A673 (cell line): ENCODE results near the gene SORL1.

Source experiments
- CTCF ChIP-seq: fragments of 300-800, 200-600 bp; sonication (generic); conservative IDR thresholded peaks from 2 replicates; pipeline ENCODE4 v1.5.1; 2017; ENCODE audit warnings: low read depth, mild to moderate bottlenecking, antibody characterized with exemption, low read length, moderate library complexity, mixed read lengths
- EZH2 ChIP-seq: fragments of 200-600 bp; sonication (generic); IDR thresholded peaks from 2 replicates; pipeline ENCODE4 v1.6.1; 2017; ENCODE audit warnings: borderline replicate concordance, low read depth, mild to moderate bottlenecking, mixed read lengths, antibody characterized with exemption, low read length; ENCODE audit not compliant: poor library complexity, severe bottlenecking

- no peak for TF ChIP-seq CTCF
- TF ChIP-seq EZH2 = peak; percentile 44
These were observed 25.4 kb upstream of the SORL1 start for GRCh38 chr11:121426476-121427399.
